Islet precursor cell (in vitro differentiated cells): ENCODE results near the gene PCSK1N.
A peak's percentile ranks its signal among the peaks of the same experiment; 100 is the strongest.
"Not testable (repeated sequence)": the region's sequence is repeated elsewhere in the genome, so short reads cannot be mapped to it uniquely, and the experiment has no call there.

ENCODE experiments used
- DNase-seq: peaks from one replicate; pipeline ENCODE4 v3.0.0-alpha.2; 2018

The PCSK1N gene

DNA sequence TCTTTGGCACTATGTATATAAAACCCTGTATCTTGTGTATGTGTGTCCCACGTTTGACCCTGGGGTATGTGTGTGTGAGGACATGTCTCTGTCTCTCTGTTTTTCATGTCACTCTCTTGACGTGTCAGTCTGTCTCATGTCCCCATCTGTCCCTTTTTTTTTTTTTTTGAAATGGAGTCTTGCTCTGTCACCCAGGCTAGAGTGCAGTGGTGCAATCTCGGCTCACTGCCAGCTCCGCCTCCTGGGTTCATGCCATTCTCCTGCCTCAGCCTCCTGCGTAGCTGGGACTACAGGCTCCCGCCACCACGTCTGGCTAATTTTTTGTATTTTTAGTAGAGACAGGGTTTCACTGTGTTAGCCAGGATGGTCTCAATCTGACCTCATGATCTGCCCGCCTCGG, 16.0 kb downstream of the PCSK1N start:
- DNase-seq: not testable (repeated sequence)

DNA sequence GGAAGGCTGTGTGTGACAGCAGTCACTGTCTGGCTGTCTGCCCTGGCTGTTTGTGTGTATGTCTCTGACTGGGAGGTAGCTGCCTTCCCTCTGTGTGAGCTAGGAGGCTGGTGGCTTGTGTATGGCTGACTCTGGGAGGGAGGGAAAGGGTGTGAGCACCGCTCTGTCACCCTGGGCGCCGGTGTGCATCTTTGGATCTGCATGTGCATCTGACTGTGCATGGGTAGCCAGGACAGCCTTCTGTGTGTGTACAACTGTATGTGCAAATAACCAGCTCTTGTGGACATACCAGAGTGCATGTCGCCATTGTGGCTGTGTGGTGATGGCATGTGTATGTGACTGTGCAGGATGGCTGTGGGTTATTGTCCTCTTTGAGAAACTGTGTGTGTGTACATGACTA, 16.5 kb downstream of the PCSK1N start:
- DNase-seq: no peak

DNA sequence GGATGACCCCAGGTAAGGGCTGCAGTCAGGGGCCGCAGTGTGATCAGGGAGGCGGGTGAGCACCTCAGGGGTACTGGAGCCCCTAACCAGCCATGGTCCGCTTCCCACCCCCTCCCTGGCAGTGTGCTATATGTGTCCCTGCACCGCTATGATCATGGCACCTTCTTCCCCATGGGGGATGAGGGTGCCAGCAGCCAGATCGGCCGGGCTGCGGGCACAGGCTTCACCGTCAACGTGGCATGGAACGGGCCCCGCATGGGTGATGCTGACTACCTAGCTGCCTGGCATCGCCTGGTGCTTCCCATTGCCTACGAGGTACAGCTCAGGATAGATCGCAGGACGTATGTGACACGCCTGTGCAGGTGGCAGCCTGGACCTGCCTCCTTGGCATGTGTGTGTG, 17.3 kb downstream of the PCSK1N start:
- no peak for DNase-seq

DNA sequence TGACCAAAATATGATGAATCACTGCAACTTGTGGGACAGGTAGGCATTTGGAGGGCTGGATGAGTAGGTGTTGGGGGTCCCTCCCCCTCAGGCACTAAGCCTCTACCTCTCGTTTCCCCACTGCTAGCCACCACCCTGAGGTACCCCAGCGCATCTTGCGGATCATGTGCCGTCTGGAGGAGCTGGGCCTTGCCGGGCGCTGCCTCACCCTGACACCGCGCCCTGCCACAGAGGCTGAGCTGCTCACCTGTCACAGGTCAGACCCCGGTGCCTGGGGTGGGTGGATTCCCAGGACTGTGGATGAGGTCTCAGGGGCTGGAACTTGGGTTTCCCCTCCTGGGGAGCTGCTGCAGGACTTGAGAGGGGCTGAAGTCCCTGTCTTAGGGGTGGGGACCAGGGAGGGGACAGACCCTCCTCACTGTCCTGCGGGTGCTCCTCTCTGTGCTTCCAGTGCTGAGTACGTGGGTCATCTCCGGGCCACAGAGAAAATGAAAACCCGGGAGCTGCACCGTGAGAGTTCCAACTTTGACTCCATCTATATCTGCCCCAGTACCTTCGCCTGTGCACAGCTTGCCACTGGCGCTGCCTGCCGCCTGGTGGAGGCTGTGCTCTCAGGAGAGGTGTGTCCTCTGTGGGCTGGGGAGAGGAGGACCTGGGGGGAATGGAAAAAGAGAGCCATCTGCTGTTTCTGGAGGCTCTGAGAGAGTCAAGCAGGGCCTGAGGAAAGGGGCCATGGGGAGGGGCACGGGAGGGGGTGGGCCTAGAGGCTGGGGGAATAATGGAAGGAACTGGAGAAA, 19.2 kb downstream of the PCSK1N start:
- no peak for DNase-seq

DNA sequence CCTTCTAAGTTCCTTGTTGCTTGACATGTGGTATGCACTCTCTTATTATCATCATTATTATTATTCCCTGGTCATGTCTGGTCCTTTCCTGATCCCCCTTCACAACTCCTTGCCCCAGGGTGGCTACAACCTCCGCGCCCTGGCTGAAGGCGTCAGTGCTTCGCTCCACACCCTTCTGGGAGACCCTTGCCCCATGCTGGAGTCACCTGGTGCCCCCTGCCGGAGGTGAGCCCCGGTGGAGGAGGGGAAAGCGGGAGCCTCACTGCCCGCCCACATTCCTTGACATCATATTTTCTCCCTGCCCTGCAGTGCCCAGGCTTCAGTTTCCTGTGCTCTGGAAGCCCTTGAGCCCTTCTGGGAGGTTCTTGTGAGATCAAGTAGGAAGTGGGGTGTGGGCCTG, 20.1 kb downstream of the PCSK1N start:
- no peak for DNase-seq

DNA sequence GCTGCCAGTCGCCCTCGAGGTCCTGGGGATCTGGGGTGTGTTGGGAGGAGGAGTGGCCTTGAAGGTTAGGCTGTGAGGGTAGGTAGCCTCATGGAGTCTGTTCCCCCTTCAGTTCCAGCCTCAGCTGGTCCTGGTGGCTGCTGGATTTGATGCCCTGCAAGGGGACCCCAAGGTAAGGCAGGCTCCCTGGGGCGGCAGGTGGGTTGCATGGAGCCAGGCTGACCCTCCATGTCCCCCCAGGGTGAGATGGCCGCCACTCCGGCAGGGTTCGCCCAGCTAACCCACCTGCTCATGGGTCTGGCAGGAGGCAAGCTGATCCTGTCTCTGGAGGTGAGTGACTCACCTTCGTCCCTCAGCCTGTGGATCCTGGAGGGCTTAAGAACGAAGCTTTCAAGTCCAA, 20.7 kb downstream of the PCSK1N start:
- DNase-seq: no peak

DNA sequence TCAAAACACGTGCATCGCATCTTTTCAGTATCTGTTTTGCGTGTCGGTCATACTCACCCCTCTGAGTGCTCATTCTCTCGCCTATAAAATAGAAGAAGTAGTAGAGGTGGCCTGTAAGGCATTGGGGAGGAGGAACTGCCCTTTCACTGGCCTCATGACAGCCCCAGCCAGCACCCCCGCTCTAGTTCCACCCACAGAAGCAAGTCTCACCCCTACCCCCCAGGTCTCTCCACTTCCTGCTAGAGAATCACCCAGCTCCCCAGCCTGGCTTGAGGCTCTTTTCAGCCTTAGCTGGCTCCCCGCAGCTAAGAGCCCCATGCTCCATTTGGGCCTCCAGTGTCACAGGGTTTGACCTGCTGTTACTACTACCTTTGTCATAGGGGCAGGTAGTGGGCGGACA, 21.8 kb downstream of the PCSK1N start:
- DNase-seq: no peak

DNA sequence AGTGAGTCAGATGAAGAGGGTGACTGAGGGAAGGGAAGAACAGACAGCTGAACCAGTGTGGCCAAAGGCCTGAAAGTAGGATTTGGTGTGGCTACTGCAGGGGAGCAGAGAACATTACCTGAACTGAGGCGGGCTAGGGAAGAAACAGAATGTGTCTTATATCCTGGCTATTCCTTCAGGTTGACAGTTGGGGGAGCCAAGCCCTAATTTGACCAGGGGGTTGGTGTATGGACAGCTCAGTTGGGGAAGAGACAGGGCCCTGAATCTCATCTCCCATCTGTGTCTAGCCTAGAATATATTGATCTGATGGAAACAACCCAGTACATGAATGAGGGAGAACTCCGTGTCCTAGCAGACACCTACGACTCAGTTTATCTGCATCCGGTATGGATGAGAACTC, 29.3 kb downstream of the PCSK1N start:
- no peak for DNase-seq

DNA sequence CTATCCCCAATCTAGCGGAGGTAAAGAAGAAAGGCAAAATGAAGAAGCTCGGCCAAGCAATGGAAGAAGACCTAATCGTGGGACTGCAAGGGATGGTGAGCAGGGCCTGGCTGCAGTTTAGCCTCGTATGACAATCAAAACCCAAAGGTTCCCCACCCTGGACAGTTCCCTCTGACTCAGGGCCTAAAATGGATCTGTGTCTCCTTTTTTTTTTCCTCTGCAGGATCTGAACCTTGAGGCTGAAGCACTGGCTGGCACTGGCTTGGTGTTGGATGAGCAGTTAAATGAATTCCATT, 32.6 kb downstream of the PCSK1N start:
- DNase-seq: no peak

DNA sequence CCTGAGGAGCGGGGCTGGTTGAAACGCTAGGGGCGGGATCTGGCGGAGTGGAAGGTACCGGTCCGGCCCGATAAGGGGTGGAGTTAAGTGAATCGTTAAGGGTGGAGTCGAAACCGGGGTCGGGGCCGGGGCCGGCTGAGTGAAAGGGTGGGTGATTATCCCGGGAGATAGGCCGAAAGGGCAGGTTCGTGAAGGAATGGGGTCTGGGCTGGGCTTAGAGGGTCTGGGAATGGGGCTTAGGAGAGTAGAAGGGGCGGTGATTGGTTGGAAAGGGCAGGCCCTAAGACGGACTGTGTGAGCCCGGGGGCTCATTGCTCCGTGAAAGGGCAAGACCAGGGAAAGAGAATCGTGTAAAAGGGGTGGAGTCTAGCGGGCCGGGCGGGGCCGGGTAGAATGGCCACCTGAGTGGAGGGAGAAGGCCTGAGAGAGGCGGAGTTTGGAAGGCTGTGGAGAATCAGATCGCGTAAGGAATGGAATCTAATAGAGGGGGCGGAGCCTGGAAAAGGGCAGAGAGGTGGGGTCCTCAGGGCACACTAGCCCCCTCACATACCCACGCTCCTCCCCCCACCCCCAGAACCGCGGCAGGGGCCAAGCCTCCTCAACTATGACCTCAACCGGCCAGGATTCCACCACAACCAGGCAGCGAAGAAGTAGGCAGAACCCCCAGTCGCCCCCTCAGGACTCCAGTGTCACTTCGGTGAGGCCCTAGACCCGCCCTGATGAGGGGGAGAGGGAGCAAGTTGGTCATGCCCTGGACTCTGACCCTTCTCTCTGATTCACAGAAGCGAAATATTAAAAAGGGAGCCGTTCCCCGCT, 33.1 kb downstream of the PCSK1N start:
- DNase-seq: peak; percentile 96

DNA sequence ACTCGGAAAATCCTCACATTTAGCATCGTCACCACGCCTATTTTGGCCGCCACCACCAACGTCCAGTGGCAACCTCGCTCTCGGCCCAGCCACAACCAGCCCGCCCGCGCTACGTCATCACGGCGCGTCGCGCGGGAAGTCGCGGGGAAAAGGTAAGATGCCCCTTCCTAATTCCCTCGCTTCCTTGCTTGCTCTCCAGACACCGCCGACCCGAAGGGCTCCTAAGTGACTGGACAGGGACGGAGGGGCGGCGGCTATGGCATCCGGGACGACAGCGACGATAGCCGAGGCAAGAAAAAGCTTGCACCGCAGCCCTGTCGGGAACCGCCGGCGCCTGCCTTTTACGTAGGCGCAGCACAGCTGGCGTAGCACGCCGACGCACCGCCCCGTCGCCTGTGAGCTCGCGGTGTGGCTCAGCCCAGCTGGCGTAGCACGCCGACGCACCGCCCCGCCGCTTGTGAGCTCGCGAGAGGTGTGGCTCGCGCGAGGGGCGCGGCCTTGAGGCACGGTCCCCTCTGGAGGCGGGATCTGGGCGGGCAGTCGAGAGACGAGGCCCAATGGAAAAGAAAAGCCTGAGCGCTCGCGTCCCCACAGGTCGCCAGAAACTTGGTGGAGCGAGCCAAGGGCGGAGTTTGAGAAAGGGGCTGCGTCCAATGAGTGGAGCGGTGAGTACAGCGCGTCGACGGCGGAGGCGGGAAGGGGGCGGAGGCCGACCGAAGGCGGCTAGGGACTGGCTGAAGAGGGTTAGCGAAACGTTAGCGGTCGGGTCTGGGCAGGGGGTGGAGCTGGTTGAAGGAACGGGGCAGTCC, 33.9 kb downstream of the PCSK1N start, which contains the start of gene HDAC6:
HDAC6 (plus strand) TSS at position 788 of the 809 bp plus-strand sequence. CDS start 626 bp downstream, outside the sequence.
- peak; percentile 99 for DNase-seq

DNA sequence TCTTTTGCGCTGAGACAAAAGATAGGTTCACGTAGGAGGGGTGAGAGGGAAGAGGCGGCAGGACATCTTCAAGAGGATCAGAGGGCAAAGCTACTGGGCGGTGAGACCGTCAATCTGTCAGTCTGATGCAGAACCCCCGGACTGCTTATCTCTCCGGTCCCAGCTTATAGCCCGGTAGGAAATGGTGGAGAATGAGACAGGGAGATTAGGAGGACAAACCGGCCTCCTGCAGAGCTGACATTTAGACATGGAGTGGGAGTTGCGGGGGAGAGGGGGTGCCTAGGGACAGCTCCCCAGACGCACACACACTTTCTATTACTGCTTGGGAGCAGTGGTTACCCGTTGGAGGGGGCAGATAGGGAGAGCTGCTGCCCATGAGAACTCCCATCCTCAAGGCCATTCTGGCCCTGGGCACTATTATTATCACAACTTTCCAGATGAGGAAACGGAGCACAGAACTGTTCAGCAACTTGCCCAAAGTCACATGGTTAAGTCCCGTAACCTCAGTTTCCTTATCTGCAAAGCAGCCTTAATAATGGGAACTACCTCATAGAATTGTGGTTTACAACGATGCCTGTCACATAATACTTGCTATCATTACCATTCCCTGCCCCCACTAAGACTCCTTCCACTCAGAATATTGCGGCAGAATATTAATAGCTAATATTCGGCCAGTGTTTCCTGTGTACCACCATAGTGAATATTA, 34.7 kb downstream of the PCSK1N start:
- DNase-seq: no peak

DNA sequence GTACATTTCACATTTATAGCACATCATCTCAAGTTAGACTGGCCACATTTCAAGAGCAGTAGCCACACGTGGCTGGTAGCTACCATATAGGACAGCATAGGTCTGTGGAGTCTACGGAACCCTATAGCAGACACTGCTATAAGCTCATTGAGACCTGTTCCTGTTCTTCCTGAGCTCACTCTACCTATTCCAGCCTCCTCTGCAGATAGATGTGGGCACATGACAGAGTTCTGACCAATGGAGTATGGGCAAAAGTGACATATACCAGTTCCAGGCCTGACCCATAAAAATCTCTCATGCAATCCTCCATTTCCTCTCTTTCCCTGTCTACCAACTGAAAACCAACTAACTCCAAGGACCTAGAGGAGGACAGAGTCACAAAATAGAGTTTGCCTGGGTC, 37.1 kb downstream of the PCSK1N start:
- DNase-seq: no peak

DNA sequence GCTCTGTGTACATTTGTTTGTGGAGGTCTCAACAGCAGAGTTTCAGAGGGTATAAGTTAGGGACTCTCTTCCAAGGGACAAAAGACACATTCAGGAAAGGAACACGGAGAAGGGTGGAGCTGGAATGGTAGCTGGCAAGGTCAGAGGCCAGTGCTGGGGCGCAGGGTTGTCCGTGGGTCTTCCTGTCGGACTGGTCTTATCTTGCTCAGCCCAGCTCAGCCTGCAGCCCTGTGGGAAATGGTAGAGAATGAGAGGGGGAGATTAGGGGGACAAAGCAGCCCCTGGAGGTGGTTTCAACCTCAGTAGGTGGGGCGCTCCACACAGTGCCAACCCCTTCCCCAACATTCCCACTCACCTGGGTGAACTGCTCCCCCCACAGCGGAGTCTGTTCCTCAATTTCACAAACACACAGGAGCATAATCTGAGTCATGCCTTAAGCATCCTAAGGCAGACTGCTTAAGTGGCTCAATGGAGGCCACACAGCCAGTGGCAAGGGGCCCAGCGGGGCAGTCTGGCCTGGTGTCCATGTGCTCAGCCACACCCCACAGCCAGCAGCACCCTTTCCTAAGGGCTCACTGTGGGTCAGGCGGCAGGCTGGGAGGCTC, 40.4 kb downstream of the PCSK1N start:
- peak; percentile 88 for DNase-seq

DNA sequence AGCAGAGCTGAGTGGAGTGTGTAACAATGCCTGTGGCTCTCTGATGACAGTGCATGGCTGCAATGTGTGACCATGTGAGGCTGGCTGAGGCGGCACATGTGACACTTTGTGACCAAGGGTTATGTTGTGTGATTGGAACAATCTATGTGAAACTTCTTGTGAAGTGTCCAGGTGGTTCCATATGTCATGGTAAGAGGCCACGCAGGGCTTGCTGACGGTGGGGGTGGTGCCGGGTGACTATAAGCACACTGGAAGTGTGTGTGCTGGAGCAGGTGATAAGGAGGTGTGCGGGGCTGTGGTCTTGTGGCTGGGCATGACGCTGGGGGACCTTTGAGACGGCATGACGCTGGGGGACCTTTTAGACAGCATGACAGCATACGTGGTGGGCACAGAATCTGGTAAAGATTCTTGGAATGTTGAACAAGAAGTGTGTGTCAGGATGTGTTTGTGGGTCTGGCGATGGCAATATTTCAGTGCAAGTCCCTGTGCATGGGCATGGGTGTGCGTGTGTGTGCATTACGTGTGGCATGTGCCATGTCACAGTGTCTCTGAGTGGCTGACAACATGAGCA, 41.0 kb downstream of the PCSK1N start:
- DNase-seq: no peak

DNA sequence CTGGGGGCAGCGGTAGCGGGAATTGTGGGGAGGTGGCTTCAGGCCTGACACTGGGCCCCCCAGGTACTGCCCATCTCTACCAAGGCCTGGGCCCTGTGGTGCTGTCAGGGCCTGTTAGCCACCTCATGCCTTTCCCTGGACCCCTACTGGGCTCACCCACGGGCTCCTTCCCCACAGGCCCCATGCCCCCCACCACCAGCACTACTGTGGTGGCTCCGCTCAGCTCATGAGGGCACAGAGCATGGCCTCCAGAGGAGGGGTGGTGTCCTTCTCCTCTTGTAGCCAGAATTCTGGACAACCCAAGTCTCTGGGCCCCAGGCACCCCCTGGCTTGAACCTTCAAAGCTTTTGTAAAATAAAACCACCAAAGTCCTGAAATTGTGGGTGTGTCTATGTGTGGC, 41.5 kb downstream of the PCSK1N start:
- no peak for DNase-seq

DNA sequence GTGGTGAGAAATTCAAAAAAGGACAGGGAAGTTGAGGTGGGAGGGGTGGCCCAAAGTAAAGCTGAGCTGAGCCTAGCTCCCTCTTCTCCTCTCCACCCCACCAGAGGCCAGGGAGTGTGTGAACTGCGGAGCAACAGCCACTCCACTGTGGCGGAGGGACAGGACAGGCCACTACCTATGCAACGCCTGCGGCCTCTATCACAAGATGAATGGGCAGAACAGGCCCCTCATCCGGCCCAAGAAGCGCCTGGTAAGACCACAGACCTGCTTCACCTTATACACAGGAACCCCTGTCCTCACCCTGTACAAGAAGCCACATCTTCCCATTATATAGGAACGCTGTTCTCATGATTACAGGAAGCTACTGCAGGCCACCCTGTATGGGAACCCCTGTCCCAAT, 43.2 kb downstream of the PCSK1N start:
- no peak for DNase-seq

DNA sequence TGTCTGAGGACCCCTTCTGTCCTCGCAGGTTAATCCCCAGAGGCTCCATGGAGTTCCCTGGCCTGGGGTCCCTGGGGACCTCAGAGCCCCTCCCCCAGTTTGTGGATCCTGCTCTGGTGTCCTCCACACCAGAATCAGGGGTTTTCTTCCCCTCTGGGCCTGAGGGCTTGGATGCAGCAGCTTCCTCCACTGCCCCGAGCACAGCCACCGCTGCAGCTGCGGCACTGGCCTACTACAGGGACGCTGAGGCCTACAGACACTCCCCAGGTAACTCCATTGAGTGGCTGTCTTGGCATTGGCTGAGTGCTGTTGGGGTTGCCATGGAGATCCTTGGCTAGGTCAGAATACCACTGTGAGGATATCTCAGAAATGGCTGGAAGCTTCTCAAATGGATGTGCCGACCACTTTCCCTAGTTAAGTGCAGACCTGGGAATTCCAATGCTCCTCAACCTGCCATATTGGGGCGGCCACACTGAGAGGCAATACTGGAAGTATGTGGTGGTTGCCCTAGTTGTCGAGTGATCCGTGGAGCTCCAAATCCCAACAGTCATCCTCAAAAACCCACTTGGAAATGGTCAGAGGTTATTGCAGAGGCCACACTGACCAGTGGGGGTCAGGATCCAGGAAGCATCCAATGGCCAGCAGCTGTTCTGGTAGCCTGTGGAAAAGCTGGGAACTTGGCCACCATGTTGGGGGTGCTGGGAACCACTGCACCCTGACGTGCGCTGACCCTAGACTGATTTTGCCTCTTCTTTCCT, 44.2 kb downstream of the PCSK1N start:
- DNase-seq: no peak

DNA sequence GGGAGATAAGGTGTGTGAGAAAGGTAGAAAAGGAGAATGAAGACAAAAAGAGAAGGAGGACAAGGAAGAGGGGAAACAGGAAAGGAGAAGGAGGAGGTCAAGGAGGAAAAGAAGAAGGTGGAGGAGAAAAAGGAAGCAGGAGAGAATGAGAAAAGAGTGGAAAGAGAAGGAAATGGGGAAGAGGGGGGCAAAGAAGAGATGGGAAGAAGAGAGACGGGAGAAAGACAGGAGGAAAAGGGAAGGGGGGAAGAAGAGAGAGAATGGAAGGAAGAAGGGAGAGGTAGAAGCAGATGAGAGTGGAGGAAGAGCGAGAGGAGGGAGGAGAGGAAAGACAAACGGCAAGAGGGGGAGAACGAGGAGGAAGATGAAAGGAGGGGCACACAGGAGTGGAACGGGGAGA, 44.9 kb downstream of the PCSK1N start:
- DNase-seq: no peak

DNA sequence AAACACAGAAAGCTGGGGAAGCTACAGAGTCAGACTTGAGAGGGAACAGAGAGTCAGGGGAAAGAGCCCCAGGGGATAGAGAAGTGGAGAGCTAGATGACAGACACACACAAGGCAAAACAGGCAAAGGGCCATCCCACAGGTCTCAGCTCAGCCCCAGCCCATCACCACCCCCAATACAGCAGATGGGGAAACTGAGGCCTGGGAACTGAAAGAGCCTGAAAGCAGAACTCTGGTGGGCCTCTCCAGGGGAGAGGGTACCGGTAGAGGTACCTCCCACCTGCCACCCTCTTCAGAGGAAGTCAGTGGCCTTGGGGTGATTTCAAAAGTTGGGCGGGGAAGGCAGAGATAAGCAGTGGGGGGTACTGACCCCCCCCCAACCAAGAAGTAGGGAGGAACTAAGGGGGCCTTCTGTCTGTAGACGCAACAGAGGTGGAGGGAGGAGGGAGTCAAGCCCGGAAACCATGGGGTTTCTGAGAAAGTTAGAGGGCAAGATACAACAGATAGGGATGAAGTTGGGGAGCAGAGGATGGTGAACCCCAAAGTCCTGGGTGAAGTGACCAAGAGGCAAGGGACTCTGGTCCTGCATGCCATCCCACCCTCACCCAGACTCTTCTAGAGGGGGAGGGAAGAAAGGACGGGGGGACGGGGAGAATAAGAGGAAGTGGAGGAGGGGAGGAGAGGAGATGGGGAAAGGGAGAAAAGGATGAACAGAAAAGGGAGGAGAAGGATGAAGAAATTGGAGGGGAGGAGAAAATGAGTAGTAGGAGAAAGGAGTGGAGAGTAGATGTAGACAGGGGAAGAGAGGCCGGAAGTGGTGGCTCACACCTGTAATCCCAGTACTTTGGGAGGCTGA, 45.8 kb downstream of the PCSK1N start:
- DNase-seq: no peak
